Testis (tissue), 3 donors: Measurements from ENCODE around the gene RPA1. TPM values are rescaled to one million over a fixed set of nuclear protein-coding genes. Genes with fewer than 3 reads are reported as not detected.

Experiments
- DNase-seq: peaks from one replicate; pipeline ENCODE4 v3.0.0-alpha.2; 2019
- H3K27ac ChIP-seq, 2 donors: fragments of 200-600 bp; sonication (generic); one replicate each; pipeline ENCODE4 v1.5.1; 2019
- H3K27me3 ChIP-seq: fragments of 200-600 bp; sonication (generic); one replicate; pipeline ENCODE4 v1.5.1; 2019
- H3K36me3 ChIP-seq: fragments of 200-600 bp; sonication (generic); one replicate; pipeline ENCODE4 v1.5.1; 2017; ENCODE audit warnings: low read depth; ENCODE audit errors: missing control alignments
- H3K4me1 ChIP-seq: fragments of 200-600 bp; sonication (generic); one replicate; pipeline ENCODE4 v1.5.1; 2019
- H3K4me3 ChIP-seq, 2 donors: fragments of 200-600 bp; sonication (generic); one replicate each; pipeline ENCODE4 v1.5.1; 2017 to 2019
- H3K9me3 ChIP-seq: fragments of 200-600 bp; sonication (generic); one replicate; pipeline ENCODE4 v1.5.1; 2017
- POLR2A ChIP-seq: fragments of 450-650 bp; IDR thresholded peaks from one replicate; pipeline ENCODE4 v1.6.1; 2017; ENCODE audit warnings: antibody characterized with exemption, mild to moderate bottlenecking, moderate library complexity
- WGBS, 2 donors: methylation state at CpG; one replicate each; pipeline ENCODE4 v1.1.5; 2018; 5-methylcytosine and 5-hydroxymethylcytosine counted together
- intact Hi-C: fragments of 100-400 bp; cut with DNase I; formaldehyde crosslinking; loops from one replicate; pipeline ENCODE4 v1.15.1; 2023; ENCODE audit warnings: low total_unique reads
- polyA plus RNA-seq: library from polyadenylated mRNA; stranded (reverse); fragments of 350-450 nt; fragmentation: Illumina TruSeq; extraction: RNeasy Lipid Tissue Mini Kit (QIAGEN cat#74804); gene quantifications from one replicate; pipeline ENCODE4 v1.2.3, GENCODE V29; 2014; ENCODE audit warnings: low read depth, low replicate concordance; ENCODE audit not compliant: insufficient read depth
- total RNA-seq, 2 donors: library from RNA; depleted of rRNA; stranded (reverse); fragments of >200 nt; gene quantifications; one replicate each; pipeline ENCODE4 v1.2.3, GENCODE V29; 2016
- TF ChIP-seq, protein P1 (sequence below), 3 experiments: fragments of 450-650 bp in 2 of 3; fragments of 200-600 bp in 1 of 3; sonication (generic) in 1 of 3; IDR thresholded peaks; one replicate each; pipeline ENCODE4 v1.5.1; 2016 to 2019; ENCODE audit warnings: antibody characterized with exemption in 3 of 3, mild to moderate bottlenecking in 2 of 3, moderate library complexity in 1 of 3

Gene RPA1
- total and polyA plus RNA-seq, 3 donors from 2014 or later = 31.7 to 52.9 (median 36.4) TPM

DNA sequence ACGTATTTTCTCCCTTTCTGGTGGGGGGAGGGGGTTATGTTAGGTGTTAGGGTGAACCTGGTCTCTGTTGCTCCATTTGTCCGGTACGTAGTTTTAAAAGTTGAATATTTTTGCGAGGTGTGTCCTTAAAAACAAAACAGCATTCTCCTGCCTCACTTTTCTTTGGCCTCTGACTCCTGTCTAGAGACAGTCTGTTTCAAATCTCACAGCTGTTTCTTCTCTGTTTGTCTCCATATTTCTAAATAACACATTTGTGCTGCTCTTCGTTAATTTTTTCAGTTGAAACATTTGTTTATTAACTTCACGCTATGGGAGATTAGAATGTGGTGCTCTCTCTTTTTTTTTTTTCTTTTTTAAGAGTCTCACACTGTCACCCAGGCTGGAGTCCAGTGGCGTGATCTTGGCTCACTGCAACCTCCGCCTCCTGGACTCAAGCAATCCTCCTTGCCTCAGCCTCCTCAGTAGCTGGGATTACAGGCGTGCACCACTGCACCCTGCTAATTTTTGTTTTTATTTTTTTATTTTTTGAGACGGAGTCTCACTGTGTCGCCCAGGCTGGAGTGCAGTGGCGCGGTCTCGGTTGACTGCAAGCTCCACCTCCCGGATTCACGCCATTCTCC is 31.7 kb downstream of the RPA1 start:
- Histone ChIP-seq H3K27ac (peak overlapping the region; percentile 8 to 21), H3K4me3 (no peak overlapping the region), H3K9me3 (no peaks in the 10 kb centered on the region), H3K4me1 (no peaks in the 10 kb centered on the region), H3K27me3 (no peaks in the 10 kb centered on the region), H3K36me3 (no peaks in the 10 kb centered on the region)
- no peak for TF ChIP-seq POLR2A
- TF ChIP-seq, protein P1, sequence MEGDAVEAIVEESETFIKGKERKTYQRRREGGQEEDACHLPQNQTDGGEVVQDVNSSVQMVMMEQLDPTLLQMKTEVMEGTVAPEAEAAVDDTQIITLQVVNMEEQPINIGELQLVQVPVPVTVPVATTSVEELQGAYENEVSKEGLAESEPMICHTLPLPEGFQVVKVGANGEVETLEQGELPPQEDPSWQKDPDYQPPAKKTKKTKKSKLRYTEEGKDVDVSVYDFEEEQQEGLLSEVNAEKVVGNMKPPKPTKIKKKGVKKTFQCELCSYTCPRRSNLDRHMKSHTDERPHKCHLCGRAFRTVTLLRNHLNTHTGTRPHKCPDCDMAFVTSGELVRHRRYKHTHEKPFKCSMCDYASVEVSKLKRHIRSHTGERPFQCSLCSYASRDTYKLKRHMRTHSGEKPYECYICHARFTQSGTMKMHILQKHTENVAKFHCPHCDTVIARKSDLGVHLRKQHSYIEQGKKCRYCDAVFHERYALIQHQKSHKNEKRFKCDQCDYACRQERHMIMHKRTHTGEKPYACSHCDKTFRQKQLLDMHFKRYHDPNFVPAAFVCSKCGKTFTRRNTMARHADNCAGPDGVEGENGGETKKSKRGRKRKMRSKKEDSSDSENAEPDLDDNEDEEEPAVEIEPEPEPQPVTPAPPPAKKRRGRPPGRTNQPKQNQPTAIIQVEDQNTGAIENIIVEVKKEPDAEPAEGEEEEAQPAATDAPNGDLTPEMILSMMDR (IDR thresholded peaks at IDR 0.05) = no peak
- WGBS, 2 donors = 76 to 80% methylated on average over 16 of the region's 16 CpGs
- intact Hi-C loops = no loop called here
- peak; percentile 32 for DNase-seq

DNA sequence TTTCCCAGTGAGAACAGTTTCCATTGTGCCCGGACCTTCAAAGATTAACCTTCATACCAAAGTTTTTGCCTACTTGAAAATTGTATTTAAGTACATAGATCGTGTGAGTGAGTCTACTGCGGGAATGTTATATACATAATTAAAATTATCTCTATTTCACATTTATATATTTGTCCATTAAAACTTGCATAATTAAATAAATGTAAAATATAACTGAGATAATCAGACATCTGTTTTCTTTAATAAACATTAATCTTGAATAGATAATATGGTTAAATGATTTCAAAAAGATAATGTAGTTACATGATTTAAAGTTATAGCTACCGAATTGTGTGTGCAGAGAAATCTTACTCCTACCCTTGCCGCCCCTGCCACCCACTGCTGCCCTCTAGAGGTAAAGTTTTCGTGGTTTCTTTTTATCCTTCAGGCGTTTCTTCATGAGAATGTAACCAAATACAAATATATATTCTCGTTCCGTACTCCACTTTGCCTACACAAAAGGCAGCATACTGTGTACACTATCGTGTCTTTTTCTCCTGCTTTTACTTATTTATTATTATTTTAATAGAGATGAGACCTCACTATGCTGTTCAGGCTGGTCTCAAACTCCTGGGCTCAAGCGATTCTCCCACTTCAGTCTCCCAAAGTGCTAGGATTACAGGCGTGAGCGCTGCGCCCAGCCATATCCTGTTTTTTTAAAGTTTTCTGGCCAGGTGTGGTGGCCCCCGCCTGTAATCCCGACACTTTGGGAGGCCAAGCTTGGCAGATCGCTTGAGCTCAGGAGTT is 35.6 kb downstream of the RPA1 start:
- WGBS, 2 donors = 58 to 62% methylated on average over 17 of the region's 17 CpGs
- intact Hi-C loops = no loop called here

DNA sequence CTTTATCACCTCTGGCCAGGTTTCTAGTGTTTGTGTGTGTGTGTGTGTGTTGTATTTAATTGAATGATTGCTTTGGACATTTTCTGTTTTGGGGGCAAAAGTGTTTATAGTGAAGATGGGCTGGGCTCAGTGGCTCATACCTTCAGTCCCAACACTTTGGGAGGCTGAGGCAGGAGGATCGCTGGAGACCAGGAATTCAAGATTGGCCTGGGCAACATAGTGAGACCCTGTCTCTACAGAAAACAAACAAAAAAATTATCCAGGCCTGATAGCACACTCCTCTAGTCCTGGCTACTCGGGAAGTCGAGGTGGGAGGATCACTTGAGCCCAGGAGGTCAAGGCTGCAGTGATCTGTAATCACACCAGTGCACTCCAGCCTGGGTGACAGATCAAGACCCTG is 37.5 kb downstream of the RPA1 start:
- no peak for DNase-seq
- WGBS, 2 donors = 67 to 68% methylated on average over 3 of the region's 3 CpGs

More for the DNA sequence above, 35.6 kb downstream of the RPA1 start:
- Histone ChIP-seq H3K27ac (no peak overlapping the region), H3K4me1 (no peaks in the 10 kb centered on the region), H3K27me3 (no peaks in the 10 kb centered on the region), H3K4me3 (no peak overlapping the region), H3K36me3 (no peaks in the 10 kb centered on the region), H3K9me3 (no peaks in the 10 kb centered on the region)
- TF ChIP-seq, protein P1 (IDR thresholded peaks at IDR 0.05) = peak in 2 of 3 experiments; percentile 46 to 59
- TF ChIP-seq POLR2A = no peak
- peak; percentile 33 for DNase-seq

DNA sequence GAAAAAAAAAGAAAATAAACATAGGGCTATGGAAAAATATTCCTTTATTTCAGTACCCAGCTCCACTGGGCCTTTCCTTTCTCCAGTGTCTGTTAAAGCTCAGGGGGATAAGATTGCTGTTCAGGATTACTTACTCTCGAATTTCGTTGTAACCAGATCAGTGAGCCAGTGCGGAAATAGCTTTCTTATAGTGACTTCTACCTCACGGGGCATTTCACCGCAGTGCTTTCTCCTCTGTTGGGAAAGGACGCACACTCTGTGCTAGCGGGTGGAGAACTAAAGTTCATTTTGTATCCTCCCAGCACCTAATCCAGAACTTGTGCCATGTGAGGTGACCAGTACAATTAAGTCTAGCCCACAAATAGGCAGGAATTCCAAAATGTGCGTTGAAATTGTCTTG is 38.3 kb downstream of the RPA1 start:
- no peaks in the 10 kb centered on the region for H3K9me3 ChIP-seq
- 94 to 97% methylated on average over 8 of the region's 8 CpGs for WGBS, 2 donors
- intact Hi-C loops = no loop called here
- no peak overlapping the region for H3K4me3 ChIP-seq
- no peaks in the 10 kb centered on the region for H3K36me3 ChIP-seq
- H3K4me1 ChIP-seq = no peaks in the 10 kb centered on the region
- no peaks in the 10 kb centered on the region for H3K27me3 ChIP-seq
- no peak overlapping the region for H3K27ac ChIP-seq
- TF ChIP-seq POLR2A = no peak
- TF ChIP-seq, protein P1 (IDR thresholded peaks at IDR 0.05) = no peak
- no peak for DNase-seq

More for the DNA sequence above, 37.5 kb downstream of the RPA1 start:
- intact Hi-C loops = no loop called here
- H3K9me3 ChIP-seq = no peaks in the 10 kb centered on the region
- TF ChIP-seq, protein P1 (IDR thresholded peaks at IDR 0.05) = no peak
- TF ChIP-seq POLR2A = no peak
- no peak overlapping the region for H3K4me3 ChIP-seq
- H3K27ac ChIP-seq = no peak overlapping the region
- H3K27me3 ChIP-seq = no peaks in the 10 kb centered on the region
- H3K36me3 ChIP-seq = no peaks in the 10 kb centered on the region
- H3K4me1 ChIP-seq = no peaks in the 10 kb centered on the region
